Hematopoietic multipotent progenitor cell treated with erythropoietin and hydrocortisone succinate and interleukin-3 and kit ligand, for 8 days (in vitro differentiated cells): ENCODE data around the gene TNFRSF4.
"Not testable (repeated sequence)": the region's sequence is repeated elsewhere in the genome, so short reads cannot be mapped to it uniquely, and the experiment has no call there.

Experiments
- DNase-seq: peaks from one replicate; pipeline ENCODE4 v3.0.0-alpha.2; 2015

Gene TNFRSF4

DNA sequence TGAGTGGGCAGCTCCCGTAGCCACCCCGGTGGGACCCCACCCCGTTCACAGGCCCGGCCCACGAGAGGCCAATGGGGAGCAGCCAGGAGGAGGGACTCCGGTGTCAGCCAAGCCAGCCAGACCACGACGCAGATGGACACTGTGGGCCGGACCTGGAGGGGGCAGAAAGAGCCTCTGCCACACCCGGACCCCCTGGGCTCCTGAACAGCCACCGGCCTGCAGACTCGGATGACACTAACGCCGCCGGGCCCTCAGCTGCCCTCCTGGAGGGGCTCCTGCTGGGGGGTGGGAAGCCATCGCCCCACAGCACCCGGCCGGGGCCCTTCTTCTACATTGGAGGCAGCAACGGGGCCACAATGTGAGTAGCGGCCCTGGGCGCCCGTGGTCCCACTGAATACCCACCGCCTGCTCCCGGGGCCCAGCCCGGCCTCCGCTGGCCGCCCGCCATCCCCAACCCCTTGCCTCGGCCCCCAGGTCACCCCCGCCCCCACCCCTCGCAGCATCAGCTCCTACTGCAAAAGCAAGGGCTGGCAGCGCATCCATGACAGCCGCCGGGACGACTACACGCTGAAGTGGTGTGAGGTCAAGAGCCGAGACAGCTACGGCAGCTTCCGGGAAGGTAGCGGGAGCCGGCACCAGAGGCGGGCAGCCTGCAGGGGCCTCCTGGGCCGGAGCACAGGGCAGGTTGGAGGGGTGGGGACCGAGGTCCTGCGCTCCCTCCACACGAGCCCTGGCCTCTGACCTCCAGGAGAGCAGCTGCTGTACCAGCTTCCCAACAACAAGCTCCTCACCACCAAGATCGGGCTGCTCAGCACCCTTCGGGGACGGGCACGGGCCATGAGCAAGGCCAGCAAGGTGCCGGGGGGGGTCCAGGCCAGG is 33.7 kb downstream of the TNFRSF4 start:
- DNase-seq, result no peak

DNA sequence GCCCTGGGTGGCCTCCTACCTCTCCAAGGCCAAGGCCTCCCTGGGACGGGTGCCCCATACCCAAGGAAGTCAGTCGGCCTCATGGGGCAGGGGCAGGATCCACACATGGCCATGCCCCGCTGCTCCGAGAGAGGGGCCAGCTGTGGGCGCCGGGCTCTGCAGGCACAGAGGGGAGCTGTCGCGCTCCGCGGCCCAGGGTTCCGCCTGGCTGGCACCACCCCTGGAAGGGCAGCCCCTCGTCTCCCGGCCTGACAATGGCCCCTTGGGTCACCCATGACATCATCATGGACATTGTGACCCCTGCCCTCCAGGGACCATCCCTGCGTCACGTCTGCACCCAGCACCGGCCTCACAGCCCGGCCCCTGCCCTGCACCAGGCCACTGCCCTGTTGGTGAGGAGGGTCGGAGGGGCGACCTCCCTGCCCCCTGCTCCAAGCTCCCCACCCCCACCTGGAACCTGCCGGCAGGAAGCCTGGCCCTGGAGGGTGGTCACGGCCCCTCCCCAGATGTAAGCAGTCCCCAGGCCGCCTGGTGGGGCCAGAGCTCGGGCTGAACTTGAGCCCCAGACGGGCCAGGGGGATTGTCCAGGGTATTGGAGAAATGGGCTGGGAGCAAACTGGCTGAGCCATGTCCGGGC is 34.5 kb downstream of the TNFRSF4 start:
- no peak for DNase-seq

DNA sequence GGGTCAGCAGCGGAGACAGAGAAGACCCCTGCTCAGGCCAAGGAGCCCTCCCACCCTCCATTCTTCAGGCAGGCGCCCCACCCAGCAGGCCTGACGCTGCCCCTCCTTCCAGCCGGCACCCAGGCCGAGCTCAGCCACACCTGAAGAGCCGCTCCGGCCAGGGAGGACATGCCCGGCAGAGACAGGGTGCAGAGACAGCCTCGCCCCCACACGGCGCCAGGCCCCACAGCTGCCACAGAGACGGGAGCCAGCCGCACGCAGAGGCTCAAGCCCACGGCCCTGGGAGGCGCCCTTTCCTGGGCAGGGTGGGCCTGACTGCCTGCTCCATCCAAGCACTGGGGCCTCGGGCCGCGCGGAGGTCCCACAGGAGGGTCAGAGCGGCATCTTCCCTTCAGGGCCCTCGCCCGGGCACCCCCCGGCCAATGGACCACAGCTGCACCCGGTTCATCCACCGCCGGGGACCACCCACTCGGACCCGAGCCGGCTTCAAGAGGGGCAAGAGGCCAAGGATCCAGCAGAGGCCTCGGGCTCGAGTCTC is 35.1 kb downstream of the TNFRSF4 start:
- DNase-seq, result no peak

DNA sequence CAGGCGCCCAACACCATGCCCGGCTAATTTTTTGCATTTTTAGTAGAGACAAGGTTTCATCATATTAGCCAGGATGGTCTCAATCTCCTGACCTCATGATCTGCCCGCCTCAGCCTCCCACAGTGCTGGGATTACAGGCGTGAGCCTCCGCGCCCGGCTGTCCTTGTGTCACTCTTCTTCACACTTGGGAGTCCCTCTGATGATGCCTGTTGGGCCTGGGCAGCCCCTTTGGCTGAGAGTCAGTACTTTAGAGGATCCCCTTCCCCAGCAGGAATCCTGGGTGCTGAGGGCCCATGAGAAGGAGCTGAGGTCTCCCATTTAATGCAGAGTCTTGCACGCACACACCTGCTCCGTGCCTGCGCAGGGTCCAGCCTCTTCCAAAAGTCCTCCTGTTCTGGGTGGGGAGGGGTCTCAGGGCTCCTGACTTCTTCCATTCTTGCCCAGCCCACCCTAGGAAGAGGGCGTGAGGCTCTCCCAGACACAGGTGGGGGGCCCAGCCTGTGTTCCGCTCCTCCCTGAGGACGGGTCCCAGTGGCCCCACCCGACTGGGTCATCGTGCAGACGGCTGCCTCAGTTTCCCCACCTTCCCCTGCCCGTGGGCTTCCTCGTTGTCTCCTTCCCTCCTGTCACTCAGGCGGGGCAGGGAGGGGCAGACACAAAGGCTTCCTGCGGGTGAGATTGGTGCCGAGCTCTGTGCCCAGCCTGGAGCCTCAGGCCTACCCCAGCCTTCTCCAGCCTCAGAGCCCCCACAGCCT is 36.3 kb downstream of the TNFRSF4 start:
- DNase-seq, result no peak

DNA sequence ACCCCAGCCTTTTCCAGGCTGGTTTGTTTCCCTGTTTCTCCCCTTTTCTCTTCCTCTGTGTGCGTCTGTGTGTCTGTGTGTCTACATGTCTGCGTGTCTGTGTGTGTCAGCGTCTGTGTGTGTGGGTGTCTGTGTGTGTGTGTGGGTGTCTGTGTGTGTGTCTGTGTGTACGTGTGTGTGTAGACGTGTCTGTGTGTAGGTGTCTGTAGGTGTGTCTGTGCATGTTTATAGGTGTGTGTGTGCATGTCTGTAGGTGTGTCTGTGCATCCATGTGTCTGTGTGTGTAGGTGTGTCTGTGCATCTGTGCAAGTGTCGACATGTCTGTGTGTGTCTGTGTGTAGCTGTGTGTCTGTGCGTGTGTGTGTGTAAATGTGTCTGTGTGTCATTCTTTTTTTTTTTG is 37.0 kb downstream of the TNFRSF4 start:
- DNase-seq, result no peak

DNA sequence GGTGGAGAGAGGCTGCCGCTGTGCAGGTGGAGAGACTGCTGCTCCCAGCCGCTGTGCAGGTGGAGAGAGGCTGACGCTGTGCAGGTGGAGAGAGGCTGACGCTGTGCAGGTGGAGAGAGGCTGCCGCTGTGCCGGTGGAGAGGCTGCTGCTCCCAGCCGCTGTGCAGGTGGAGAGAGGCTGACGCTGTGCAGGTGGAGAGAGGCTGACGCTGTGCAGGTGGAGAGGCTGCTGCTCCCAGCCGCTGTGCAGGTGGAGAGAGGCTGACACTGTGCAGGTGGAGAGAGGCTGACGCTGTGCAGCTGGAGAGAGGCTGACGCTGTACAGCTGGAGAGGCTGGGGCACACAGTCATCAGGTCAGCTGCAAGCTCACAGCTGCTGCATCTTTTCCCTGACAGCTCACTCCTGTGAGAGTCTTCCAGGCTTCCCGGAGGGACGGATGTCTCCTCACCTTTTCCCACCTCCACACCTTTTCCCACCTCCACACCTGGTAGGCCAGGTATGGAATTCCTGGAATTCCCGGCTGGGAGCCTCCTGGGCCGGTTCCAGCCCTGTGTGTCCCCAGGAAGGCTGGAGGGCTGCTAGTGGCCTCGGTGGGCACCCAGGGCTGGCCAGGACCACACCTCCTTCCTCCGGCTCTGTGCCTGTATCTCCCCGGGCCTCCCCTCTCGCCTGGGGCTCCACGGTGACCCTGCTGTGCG is 37.7 kb downstream of the TNFRSF4 start:
- DNase-seq, result not testable (repeated sequence)

DNA sequence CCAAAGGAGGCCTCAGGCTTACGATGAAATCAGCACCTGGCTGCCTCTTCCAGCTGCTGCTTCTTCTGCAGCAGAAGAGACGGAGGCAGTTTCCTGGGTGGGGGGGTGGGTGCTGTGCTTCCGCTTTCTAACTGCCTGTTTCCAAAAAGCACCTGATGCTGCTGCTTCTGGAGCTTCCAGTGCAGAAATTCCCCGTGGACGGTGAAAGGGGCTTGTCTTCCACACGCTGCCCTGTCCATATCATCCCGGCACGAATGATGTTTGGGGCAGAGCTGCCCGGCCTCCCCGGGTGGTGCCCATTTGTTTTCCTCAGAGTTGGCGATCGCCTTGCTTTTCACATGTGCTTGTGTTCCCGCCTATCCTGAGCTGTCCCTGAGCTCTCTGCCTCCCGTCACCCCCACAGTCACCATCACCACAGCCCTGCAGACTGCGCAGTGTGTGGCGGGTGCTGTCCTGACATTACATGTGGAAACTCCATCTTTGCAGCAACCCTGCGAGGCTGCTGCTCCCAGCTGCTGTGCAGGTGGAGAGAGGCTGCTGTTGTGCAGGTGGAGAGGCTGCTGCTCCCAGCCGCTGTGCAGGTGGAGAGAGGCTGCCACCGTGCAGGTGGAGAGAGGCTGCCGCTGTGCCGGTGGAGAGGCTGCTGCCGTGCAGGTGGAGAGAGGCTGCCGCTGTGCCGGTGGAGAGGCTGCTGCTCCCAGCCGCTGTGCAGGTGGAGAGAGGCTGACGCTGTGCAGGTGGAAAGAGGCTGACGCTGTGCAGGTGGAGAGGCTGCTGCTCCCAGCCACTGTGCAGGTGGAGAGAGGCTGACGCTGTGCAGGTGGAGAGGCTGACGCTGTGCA is 38.5 kb downstream of the TNFRSF4 start:
- no peak for DNase-seq

DNA sequence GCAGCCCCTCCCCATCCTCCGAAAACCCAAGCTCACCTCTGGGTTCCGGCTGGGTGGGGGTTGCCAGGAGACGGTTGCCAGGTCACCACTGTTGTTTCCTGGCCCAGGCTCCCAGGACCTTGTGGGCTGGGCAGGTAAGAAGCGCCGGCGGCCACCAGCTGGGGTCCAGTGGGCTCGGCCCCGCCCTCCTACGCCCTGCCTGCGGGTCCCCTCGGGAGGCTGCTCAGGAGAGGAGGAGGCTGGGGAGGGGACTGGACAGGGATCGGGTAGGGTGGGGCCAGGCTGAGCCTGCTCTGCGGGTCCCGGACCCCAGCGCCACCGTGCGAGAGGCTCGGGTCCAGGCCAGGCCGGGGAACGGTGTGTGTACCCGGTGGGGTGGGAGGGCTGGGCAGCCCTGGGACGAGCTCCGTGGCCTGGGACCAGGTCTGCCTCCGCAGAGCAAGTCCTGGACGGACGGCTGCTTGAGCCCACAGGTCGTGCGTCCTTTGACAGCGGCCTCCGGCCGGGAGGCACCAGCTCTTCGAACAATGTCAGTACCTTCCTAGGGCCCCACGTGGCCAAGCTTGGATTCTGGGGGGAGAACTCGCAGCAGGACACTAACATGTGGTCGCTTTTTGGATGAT is 40.0 kb downstream of the TNFRSF4 start, which contains the start of gene TTLL10:
Gene TTLL10, plus strand, starts transcription at position 88 of the 623 bp plus-strand sequence. CDS start 5,336 bp downstream, outside the sequence.
- DNase-seq, result no peak

DNA sequence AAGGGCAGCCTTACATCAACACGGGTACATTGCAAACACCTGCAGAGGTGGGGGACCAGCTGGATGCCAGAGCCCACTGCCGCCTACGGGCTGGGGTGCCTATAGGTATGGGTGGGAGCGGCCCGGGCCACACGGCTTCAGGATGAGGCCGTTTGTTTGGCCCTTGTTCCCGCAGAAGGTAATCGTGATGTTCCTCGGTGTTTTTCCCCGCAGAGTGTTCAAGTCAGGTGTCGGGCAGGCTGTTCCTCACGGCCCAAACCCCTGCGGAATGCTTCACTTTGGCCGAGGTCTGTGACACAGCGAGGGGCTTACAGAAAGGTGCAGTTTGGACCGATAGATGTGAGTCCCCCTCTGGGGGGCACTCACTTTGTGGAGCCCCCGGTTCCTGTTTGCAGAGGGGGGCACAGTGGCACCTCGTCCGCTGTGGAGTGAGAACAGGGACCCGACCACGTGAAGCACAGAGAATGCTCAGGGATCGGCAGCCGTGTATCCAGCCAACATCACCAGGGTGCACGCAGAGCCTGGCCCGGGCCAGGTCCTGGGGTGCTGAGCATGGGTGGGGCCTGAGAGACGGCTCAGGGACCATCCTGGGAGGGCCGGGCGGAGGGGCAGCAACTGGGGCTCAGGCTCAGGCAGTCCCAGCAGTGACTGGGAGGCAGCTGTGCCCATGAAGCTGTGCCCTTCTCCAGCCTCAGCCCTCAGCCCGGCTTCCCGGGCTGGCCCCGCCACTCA is 40.7 kb downstream of the TNFRSF4 start:
- no peak for DNase-seq

DNA sequence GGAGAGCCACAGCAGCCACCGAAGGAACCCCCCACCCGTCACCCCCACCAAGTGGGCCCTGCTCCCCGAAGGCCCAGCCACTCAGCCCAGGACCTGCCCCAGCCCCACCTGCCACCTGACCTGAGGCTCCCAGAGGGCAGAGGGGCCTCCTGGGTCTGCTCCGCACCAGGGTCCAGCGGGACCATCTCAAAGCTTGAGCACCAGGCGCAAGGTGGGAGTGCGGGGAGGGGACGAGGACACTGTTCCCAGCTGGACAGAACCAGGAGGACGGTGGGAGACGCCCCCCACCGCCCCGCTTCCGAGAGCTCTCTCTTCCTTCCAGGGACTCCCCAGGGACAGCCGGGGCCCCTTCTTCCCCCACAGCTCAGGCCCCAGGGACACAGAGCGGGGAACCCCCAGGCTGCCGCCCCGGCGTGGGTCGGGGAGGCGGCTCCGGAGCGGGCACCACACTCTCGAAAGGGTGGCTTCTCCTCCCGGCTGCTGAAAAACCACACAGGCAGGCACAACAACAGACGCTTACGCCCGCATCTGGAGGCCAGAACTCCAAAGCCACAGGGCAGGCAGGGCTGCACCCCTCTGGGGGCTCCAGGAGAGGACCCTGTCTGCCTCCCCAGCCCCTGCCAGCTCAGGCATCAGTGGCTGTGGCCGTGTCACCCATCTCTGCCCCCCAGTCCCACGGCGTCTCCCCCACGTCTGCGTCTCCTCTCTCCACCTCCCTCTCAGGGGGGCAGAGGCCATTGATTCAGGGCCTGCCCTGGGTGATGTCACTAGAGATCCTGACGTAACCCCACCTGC is 42.2 kb downstream of the TNFRSF4 start:
- DNase-seq, result no peak

DNA sequence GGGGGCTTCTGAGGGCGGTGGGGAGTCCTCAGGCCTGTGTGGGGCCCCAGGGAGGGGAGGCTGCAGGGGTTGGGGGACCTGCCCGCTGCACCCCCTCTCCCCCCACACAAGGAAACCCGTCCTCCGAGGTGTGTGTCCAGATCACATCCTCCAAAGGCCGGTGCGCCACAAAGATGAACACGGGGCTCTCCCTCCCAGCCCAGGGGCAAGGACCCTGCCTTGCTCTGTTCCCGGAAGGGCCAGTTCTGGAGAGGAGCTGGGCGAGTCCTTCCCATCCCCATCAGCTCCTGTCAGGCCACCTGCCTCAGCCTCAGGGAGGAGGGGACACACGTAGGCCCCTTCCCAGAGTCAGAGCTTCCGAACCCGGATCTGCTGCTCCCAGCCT is 42.8 kb downstream of the TNFRSF4 start:
- no peak for DNase-seq

DNA sequence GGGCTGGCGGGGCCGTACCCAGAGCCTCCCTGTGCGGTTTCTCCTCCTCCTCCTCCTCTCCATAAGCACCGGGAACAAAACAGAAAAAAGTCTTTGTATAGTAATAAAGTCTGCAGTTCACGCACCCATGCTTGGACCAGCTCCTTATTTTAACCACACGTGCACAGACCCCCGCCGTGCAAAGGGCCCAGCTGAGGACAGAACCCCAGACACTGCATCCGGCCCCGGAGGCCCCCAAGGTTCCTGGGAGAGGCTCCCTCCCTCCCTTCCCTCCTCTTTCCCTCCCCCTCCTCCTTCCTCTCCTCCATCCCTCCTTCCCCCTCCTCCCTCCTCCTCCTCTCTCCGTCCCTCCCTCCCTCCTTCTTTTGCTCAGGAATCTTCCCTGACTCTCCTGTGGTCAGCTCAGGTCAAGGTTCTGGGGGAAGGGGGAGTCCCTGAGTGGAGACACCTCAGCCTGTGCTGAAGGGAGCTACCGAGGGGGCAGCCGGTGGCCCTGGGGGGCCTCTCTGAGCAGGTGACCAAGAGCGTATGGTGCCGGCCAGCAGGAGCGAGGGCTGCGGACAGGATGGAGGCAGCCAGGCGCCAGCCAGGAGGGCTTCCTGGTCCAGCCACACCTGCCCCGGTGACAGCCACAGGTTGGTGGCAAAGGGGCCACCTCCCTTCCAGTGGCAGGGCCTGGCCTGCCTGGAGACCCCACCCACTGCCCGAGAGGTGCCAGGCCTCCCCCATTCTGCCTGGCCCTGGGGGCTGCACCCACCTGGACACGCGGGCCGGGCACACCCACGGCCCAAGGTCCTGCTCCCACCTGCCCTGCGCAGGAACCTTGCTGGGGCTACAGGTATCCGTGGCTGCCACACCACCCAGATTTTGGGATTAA is 43.5 kb downstream of the TNFRSF4 start:
- DNase-seq, result no peak

DNA sequence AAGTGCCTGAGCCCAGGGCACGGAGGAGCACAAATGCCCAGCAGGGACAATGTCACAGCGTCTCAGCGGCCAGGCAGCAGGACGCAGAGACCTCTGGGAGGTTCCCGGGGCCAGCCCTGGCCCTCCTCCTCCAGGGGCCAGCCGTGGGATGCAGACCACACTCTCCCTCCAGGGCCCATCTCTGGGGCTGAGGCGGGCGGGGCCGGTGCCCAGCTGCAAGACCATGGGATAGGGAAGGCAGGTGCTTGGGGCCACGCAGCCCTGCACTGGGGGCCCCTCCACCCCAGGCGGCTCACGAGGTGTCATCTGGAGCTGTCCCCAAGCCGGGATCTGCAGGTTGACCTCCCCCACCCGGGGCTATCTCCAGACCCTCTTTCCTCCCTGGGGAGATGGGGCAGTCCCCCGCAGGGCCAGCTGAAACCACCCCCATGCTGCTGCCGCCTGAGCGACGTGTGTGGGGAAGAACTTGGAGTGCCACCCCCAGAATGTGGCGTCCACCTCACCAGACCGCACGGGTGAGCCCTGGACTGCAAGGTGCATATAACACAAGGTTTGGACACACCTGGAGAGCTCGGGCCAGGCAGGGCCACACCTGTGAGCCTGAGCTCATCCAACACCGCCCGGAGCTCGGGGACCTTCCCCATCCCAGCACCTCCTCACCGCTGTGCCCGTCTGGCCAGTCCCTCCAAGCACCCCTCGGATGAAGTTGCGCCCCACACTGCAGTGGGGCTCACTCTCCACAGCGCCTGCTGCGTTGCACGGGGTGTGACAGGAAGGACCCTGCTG is 44.3 kb downstream of the TNFRSF4 start:
- no peak for DNase-seq

DNA sequence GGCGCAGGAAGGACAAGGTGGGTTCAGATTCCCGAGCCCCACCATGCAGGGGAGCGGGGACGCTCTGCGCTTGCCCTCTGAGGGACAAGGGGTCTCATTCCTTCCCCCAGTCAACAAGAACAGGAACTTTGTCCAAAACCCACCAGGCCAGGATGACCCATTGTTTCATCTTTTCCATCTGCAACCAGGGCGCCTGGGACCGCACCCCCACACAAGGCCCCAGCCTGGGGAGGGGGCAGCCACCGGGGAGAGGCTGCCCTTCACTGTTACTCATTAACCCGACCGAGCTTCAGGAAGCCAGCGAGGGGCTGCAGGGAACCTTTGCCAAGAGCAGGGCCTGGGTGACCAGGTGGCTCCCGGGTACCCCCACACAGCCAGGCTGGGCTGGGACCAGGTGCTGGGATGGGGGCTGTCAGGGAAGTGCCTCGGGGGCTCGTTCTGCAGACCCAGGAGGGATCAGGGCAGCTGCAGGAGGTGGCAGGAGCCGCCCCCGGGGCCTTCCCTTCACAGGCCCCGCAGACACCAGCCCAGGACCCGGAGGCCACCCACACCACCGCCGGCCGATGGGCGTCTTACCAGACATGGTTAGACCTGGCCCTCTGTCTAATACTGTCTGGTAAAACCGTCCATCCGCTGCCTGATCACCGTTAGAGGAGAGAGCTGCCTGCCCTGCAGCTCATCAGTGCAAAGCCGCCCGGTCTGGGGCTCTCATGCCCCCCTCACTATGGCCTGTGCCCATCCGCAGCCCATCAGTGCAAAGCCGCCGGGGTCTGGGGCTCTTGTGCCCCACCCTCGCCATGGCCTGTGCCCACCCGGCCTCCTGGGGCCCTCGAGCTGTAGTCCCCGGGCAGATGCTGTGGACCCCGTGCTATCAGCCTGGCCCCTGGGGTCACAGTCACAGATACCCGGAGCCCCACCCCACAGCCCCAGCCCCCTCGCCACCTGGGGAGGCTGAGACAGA is 45.2 kb downstream of the TNFRSF4 start:
- no peak for DNase-seq

DNA sequence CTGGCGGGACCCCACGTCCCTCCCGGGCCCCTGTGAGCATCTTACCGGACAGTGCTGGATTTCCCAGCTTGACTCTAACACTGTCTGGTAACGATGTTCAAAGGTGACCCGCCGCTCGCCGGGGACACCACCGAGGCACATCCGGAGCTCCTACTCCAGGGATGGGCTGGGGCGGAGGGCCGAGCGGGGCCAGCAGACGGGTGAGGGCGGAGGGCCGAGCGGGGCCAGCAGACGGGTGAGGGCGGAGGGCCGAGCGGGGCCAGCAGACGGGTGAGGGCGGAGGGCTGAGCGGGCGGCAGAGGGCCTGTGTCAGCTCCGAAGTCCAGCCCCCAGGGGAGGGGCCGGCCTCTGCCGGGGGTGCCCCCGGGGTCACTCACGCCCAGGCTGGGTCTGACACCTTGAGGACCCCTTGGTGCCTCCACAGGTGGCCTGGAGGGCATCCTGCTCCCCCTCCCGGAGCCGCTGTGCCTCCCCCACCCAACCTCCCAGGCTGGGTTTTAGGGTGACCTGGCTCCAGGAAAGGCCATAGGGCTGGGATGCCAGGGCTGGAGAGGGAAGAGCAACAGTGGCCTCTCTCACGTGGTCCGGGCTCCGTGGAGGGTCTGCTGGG is 46.0 kb downstream of the TNFRSF4 start:
- DNase-seq, result no peak

DNA sequence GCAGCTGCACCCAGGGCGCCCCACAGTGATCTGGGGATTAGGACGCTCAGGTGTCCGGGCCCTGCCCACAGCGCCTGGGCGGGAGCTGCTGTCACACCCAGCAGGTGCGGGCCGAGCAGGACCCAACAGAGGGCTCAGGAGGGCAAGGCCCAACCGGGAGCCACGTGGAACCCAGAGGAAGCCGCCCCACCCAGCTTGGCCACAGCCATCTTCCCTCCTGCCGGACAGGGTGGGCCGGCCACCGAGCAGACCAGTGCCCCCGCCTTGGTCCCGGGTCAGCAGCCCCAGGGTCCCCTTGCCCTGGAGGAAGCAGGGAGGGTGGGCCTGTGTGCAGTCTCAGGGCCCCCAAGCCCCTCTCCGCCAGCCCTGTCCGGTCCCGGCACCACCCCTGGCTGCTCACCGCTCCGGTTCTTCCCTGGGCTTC is 46.5 kb downstream of the TNFRSF4 start:
- DNase-seq, result no peak
